ENCODE results near the gene NRSN2. TPM values are rescaled to one million over a fixed set of nuclear protein-coding genes. Genes with fewer than 3 reads are reported as not detected.
"Not testable (repeated sequence)": the region's sequence is repeated elsewhere in the genome, so short reads cannot be mapped to it uniquely, and the experiment has no call there.

The NRSN2 gene
- total RNA-seq, 1 donor from 2014 or later, result 14.6 TPM

DNA sequence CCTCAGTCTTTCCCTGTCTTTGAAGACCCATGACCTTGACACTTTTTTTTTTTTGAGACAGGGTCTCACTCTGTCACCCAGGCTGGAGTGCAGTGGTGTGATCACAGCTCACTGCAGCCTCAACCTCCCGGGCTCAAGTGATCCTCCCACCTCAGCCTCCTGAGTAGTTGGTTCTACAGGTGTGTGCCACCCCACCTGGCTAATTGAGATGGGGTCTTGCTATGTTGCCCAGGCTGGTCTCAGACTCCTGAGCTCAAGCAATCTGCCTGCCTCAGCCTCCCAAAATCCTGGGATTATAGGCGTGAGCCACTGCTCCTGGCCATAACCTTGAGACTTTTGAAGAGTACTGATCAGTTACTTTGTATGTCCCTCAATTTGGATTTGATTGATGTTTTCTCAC lies 46.4 kb downstream of the NRSN2 start:
- H3K36me3 ChIP-seq (ENCODE audit: control insufficient read depth in 3 of 3, insufficient read depth in 3 of 3, low read length in 3 of 3), result peaks cover 6 to 11% (median 10%) of the 10 kb centered on the region in 3 donors
- H3K27me3 ChIP-seq (ENCODE audit: control insufficient read depth in 3 of 3, insufficient read depth in 3 of 3, low read length in 3 of 3); H3K4me1 ChIP-seq (ENCODE audit: control insufficient read depth in 3 of 3, insufficient read depth in 3 of 3, low read length in 3 of 3); H3K27ac ChIP-seq (ENCODE audit: low read depth, low read length); H3K9me3 ChIP-seq (ENCODE audit: control insufficient read depth in 3 of 3, low read length in 3 of 3); H3K4me3 ChIP-seq (ENCODE audit: low read length in 3 of 3); H3K9ac ChIP-seq (ENCODE audit: low read depth in 1 of 3, low read length in 3 of 3): not testable (repeated sequence)

DNA sequence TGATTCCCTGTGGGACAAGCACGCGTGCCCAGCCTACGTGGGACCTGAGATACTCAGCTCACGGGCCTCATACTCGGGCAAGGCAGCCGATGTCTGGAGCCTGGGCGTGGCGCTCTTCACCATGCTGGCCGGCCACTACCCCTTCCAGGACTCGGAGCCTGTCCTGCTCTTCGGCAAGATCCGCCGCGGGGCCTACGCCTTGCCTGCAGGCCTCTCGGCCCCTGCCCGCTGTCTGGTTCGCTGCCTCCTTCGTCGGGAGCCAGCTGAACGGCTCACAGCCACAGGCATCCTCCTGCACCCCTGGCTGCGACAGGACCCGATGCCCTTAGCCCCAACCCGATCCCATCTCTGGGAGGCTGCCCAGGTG lies 49.3 kb downstream of the NRSN2 start:
- H3K27ac ChIP-seq (ENCODE audit: low read depth, low read length), result no peak overlapping the region
- no peaks in the 10 kb centered on the region for H3K27me3 ChIP-seq (ENCODE audit: control insufficient read depth in 3 of 3, insufficient read depth in 3 of 3, low read length in 3 of 3)
- H3K4me1 ChIP-seq (ENCODE audit: control insufficient read depth in 3 of 3, insufficient read depth in 3 of 3, low read length in 3 of 3), result peaks cover 0 to 4% (median 0%) of the 10 kb centered on the region in 3 donors
- H3K9ac ChIP-seq (ENCODE audit: low read depth in 1 of 3, low read length in 3 of 3), result no peak overlapping the region
- no peaks in the 10 kb centered on the region for H3K9me3 ChIP-seq (ENCODE audit: control insufficient read depth in 3 of 3, low read length in 3 of 3)
- peaks cover 0 to 7% (median 5%) of the 10 kb centered on the region in 3 donors for H3K36me3 ChIP-seq (ENCODE audit: control insufficient read depth in 3 of 3, insufficient read depth in 3 of 3, low read length in 3 of 3)
- H3K4me3 ChIP-seq (ENCODE audit: low read length in 3 of 3), result no peak overlapping the region

GRCh38 chr20:396619-397431 lies 49.9 kb downstream of the NRSN2 start:
- peaks cover 0 to 7% (median 5%) of the 10 kb centered on the region in 3 donors for H3K36me3 ChIP-seq (ENCODE audit: control insufficient read depth in 3 of 3, insufficient read depth in 3 of 3, low read length in 3 of 3)
- H3K27me3 ChIP-seq (ENCODE audit: control insufficient read depth in 3 of 3, insufficient read depth in 3 of 3, low read length in 3 of 3), result no peaks in the 10 kb centered on the region
- H3K27ac ChIP-seq (ENCODE audit: low read depth, low read length), result no peak overlapping the region
- no peak overlapping the region for H3K9ac ChIP-seq (ENCODE audit: low read depth in 1 of 3, low read length in 3 of 3)
- H3K9me3 ChIP-seq (ENCODE audit: control insufficient read depth in 3 of 3, low read length in 3 of 3), result no peaks in the 10 kb centered on the region
- H3K4me1 ChIP-seq (ENCODE audit: control insufficient read depth in 3 of 3, insufficient read depth in 3 of 3, low read length in 3 of 3), result peaks cover 0 to 4% (median 0%) of the 10 kb centered on the region in 3 donors
- H3K4me3 ChIP-seq (ENCODE audit: low read length in 3 of 3), result no peak overlapping the region

DNA sequence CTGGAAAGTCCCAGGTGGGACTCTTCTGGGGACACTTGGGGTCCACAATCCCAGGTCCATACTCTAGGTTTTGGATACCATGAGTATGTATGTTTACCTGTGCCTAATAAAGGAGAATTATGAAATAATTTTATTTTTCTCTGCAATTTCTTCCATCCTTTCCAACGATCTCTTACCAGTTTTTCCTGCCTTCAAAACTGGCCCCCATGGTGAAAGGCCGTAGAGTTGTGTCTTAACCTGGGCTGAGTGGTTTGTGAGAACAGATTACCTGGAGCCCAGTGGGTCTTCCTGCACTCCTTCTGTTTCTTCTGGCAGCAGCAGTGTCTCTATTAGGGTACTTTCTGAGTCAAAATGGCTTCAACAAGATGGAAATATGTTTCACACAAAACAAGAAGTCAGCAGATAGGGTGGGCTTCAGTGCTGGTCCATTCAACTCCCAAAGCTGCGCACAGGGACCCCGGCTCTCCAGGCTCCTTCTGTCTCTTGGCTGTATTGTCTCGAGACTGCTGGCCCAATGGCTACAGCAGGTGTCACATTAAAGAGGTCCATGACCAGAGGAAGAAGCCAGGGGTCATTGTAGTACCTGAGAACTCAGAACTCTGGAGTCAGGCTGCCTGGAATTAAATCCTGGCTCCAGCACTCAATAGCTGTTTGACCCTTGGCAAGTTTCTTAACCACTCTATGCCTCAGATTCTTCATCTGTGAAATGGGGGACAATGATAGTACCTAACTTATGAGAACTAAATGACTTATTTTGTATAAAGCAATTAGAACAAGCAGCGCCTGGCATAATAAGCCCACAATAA lies 50.7 kb downstream of the NRSN2 start:
- Histone ChIP-seq H3K9me3 (ENCODE audit: control insufficient read depth in 3 of 3, low read length in 3 of 3) (no peaks in the 10 kb centered on the region), H3K27ac (ENCODE audit: low read depth, low read length) (no peak overlapping the region), H3K4me3 (ENCODE audit: low read length in 3 of 3) (no peak overlapping the region), H3K36me3 (ENCODE audit: control insufficient read depth in 3 of 3, insufficient read depth in 3 of 3, low read length in 3 of 3) (peaks cover 0 to 7% (median 5%) of the 10 kb centered on the region in 3 donors), H3K9ac (ENCODE audit: low read depth in 1 of 3, low read length in 3 of 3) (no peak overlapping the region), H3K27me3 (ENCODE audit: control insufficient read depth in 3 of 3, insufficient read depth in 3 of 3, low read length in 3 of 3) (no peaks in the 10 kb centered on the region), H3K4me1 (ENCODE audit: control insufficient read depth in 3 of 3, insufficient read depth in 3 of 3, low read length in 3 of 3) (peaks cover 0 to 4% (median 0%) of the 10 kb centered on the region in 3 donors)

DNA sequence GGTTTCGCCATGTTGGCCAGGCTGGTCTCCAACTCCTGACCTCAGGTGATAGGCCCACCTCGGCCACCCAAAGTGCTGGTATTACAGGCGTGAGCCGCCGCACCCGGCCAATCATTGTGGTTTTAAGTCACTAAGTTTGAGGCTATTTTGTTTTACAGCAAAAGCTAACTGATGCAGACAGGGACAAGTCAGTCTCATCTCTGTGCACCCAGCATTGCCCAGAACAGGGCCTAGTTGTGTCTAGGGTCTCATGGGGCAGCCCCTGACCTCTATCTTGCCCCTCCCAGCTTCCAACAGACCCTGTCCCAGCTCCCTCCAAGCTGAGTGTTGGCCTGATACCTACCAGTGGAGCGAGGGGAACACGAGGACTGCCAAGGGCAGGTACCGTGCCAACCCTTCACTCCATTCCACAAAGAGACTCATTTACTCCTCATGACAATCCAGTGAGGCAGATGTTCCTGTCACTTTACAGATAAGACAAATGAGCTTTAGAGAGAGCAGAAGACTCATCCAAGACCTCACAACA lies 52.3 kb downstream of the NRSN2 start:
- H3K9ac ChIP-seq (ENCODE audit: low read depth in 1 of 3, low read length in 3 of 3), result no peak overlapping the region
- peaks cover 0 to 2% (median 0%) of the 10 kb centered on the region in 3 donors for H3K9me3 ChIP-seq (ENCODE audit: control insufficient read depth in 3 of 3, low read length in 3 of 3)
- H3K27me3 ChIP-seq (ENCODE audit: control insufficient read depth in 3 of 3, insufficient read depth in 3 of 3, low read length in 3 of 3), result no peaks in the 10 kb centered on the region
- peaks cover 0 to 7% (median 5%) of the 10 kb centered on the region in 3 donors for H3K36me3 ChIP-seq (ENCODE audit: control insufficient read depth in 3 of 3, insufficient read depth in 3 of 3, low read length in 3 of 3)
- H3K4me1 ChIP-seq (ENCODE audit: control insufficient read depth in 3 of 3, insufficient read depth in 3 of 3, low read length in 3 of 3), result peaks cover 0 to 4% (median 0%) of the 10 kb centered on the region in 3 donors
- no peak overlapping the region for H3K27ac ChIP-seq (ENCODE audit: low read depth, low read length)
- no peak overlapping the region for H3K4me3 ChIP-seq (ENCODE audit: low read length in 3 of 3)

- H3K36me3 ChIP-seq (ENCODE audit: control insufficient read depth in 3 of 3, insufficient read depth in 3 of 3, low read length in 3 of 3), result peaks cover 0 to 7% (median 5%) of the 10 kb centered on the region in 3 donors
Observed at GRCh38 chr20:400128-400453, 53.2 kb downstream of the NRSN2 start.

DNA sequence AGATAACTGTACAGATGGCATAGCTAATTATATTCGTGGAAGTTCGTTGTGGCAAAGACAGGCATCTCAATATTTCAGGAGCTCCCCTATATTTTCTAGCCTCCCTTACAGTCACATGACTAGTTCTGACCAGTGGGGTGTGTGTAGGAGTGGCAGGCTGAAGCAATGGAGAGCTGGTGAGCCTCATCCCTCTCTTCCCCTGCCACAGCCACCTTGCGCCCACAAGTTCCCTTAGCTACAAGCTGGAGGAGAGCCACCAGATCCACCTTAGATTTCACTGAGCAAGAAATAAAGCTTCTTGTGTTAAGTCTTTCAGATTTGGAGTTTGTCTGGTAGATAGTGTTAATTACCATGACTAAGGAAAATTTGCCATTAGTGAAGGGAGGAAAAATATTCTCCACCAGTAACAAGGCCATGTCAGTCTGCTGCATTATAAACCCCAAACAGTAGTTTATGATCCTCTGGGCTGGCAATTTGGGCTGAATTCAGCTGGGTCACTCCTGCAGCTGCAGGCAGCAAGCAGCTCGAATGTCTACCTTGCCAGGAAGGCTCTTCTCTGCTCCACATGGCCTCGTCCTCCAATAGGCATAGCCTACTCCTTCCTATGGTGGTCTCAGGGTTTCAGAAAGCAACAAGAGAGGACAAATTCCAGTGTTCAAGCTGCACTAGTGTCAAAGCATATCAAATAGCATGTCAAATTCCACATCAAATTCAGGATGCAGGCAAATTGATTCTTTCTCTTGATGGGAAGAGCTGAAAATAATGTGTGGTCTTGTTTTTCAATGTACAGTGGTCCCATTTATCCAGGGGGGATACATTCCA lies 53.8 kb downstream of the NRSN2 start:
- H3K4me1 ChIP-seq (ENCODE audit: control insufficient read depth in 3 of 3, insufficient read depth in 3 of 3, low read length in 3 of 3), result peaks cover 0 to 4% (median 0%) of the 10 kb centered on the region in 3 donors
- no peak overlapping the region for H3K27ac ChIP-seq (ENCODE audit: low read depth, low read length)
- H3K36me3 ChIP-seq (ENCODE audit: control insufficient read depth in 3 of 3, insufficient read depth in 3 of 3, low read length in 3 of 3), result peaks cover 0 to 7% (median 5%) of the 10 kb centered on the region in 3 donors
- peaks cover 0 to 2% (median 0%) of the 10 kb centered on the region in 3 donors for H3K9me3 ChIP-seq (ENCODE audit: control insufficient read depth in 3 of 3, low read length in 3 of 3)
- H3K9ac ChIP-seq (ENCODE audit: low read depth in 1 of 3, low read length in 3 of 3), result peak overlapping the region in 1 of 3 donors; percentile 40
- H3K27me3 ChIP-seq (ENCODE audit: control insufficient read depth in 3 of 3, insufficient read depth in 3 of 3, low read length in 3 of 3), result no peaks in the 10 kb centered on the region
- no peak overlapping the region for H3K4me3 ChIP-seq (ENCODE audit: low read length in 3 of 3)

More at GRCh38 chr20:400128-400453, 53.2 kb downstream of the NRSN2 start:
- Histone ChIP-seq H3K27ac (ENCODE audit: low read depth, low read length) (no peak overlapping the region), H3K9me3 (ENCODE audit: control insufficient read depth in 3 of 3, low read length in 3 of 3) (peaks cover 0 to 2% (median 0%) of the 10 kb centered on the region in 3 donors), H3K4me3 (ENCODE audit: low read length in 3 of 3) (no peak overlapping the region), H3K9ac (ENCODE audit: low read depth in 1 of 3, low read length in 3 of 3) (no peak overlapping the region), H3K4me1 (ENCODE audit: control insufficient read depth in 3 of 3, insufficient read depth in 3 of 3, low read length in 3 of 3) (peaks cover 0 to 4% (median 0%) of the 10 kb centered on the region in 3 donors), H3K27me3 (ENCODE audit: control insufficient read depth in 3 of 3, insufficient read depth in 3 of 3, low read length in 3 of 3) (no peaks in the 10 kb centered on the region)

DNA sequence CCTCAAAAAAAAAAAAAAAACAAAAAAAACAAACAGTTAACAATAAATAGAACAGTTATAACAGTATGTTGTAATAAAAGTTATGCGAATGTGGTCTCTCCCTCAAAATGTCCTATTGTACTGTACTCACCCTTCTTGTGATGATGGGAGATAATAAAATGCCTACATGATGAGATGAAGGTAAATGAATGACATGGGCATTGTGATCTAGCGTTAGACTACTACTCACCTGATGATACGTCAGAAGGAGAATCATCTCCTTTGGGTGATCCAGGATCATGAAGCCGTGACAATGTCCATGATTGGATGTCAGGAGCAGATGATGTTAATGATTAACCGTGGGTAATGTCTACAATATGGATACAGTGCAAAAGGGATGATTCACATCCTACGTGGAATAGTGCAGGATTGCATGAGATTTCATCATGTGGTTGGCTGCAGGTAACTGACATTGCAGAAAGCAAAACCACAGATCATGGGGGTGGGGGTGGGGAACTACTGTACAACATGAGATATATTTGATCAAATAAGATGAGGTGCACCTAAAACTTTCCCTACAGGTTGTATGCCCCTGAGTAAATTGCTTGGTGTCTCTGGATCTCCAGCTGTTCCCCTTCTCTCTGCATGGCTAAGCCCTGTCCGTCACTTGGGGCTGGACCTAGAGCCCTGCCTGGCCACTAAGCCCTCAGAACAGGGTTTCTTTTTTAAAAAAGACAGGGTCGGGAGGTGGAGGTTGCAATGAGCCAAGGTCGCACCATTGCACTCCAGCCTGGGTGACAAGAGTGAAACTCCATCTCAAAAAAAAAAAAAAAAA lies 55.0 kb downstream of the NRSN2 start:
- Histone ChIP-seq H3K4me3 (ENCODE audit: low read length in 3 of 3) (no peak overlapping the region), H3K27me3 (ENCODE audit: control insufficient read depth in 3 of 3, insufficient read depth in 3 of 3, low read length in 3 of 3) (no peaks in the 10 kb centered on the region), H3K4me1 (ENCODE audit: control insufficient read depth in 3 of 3, insufficient read depth in 3 of 3, low read length in 3 of 3) (peaks cover under 1 to 5% (median under 1%) of the 10 kb centered on the region in 3 donors), H3K9ac (ENCODE audit: low read depth in 1 of 3, low read length in 3 of 3) (no peak overlapping the region), H3K36me3 (ENCODE audit: control insufficient read depth in 3 of 3, insufficient read depth in 3 of 3, low read length in 3 of 3) (peaks cover 0 to 2% (median under 1%) of the 10 kb centered on the region in 3 donors), H3K9me3 (ENCODE audit: control insufficient read depth in 3 of 3, low read length in 3 of 3) (peaks cover 0 to 2% (median 0%) of the 10 kb centered on the region in 3 donors), H3K27ac (ENCODE audit: low read depth, low read length) (no peak overlapping the region)

GRCh38 chr20:402496-402885 lies 55.6 kb downstream of the NRSN2 start:
- Histone ChIP-seq H3K4me3 (ENCODE audit: low read length in 3 of 3) (no peak overlapping the region), H3K4me1 (ENCODE audit: control insufficient read depth in 3 of 3, insufficient read depth in 3 of 3, low read length in 3 of 3) (peaks cover 6 to 11% (median 7%) of the 10 kb centered on the region in 3 donors), H3K9me3 (ENCODE audit: control insufficient read depth in 3 of 3, low read length in 3 of 3) (peaks cover 0 to 2% (median 0%) of the 10 kb centered on the region in 3 donors), H3K36me3 (ENCODE audit: control insufficient read depth in 3 of 3, insufficient read depth in 3 of 3, low read length in 3 of 3) (peaks cover 0 to 2% (median 0%) of the 10 kb centered on the region in 3 donors), H3K9ac (ENCODE audit: low read depth in 1 of 3, low read length in 3 of 3) (no peak overlapping the region), H3K27ac (ENCODE audit: low read depth, low read length) (no peak overlapping the region), H3K27me3 (ENCODE audit: control insufficient read depth in 3 of 3, insufficient read depth in 3 of 3, low read length in 3 of 3) (no peaks in the 10 kb centered on the region)
